IMR-90 (cell line): Measurements from ENCODE around the gene TEK.

ENCODE experiments used
- BHLHE40 ChIP-seq: fragments of 150-350 bp; IDR thresholded peaks from 2 replicates; pipeline ENCODE4 v1.6.1; 2016; ENCODE audit warnings: mild to moderate bottlenecking, low read depth, low read length
- CEBPB ChIP-seq: IDR thresholded peaks from 2 replicates; pipeline ENCODE4 v1.6.1; 2012; ENCODE audit warnings: low read depth, low read length, improper control_type of control experiment
- CHD1 ChIP-seq: IDR thresholded peaks from 2 replicates; pipeline ENCODE4 v1.6.1; 2012; ENCODE audit warnings: low read depth, low read length, improper control_type of control experiment
- CTCF ChIP-seq: conservative IDR thresholded peaks from 2 replicates; pipeline ENCODE4 v1.5.1; 2012; ENCODE audit warnings: mild to moderate bottlenecking, low read depth, low read length, improper control_type of control experiment
- ELK1 ChIP-seq: fragments of 150-350 bp; IDR thresholded peaks from 2 replicates; pipeline ENCODE4 v1.6.1; 2016; ENCODE audit warnings: low read depth, mild to moderate bottlenecking, low read length, moderate library complexity, borderline replicate concordance
- FOS ChIP-seq: fragments of 150-350 bp; IDR thresholded peaks from 2 replicates; pipeline ENCODE4 v1.6.1; 2016; ENCODE audit warnings: low read depth, low read length
- MAFK ChIP-seq: IDR thresholded peaks from 2 replicates; pipeline ENCODE4 v1.6.1; 2012; ENCODE audit warnings: low read depth, low read length, improper control_type of control experiment
- MAZ ChIP-seq: IDR thresholded peaks from 2 replicates; pipeline ENCODE4 v1.6.1; 2012; ENCODE audit warnings: low read depth, mild to moderate bottlenecking, low read length, improper control_type of control experiment, moderate library complexity, borderline replicate concordance
- POLR2A ChIP-seq: IDR thresholded peaks from 2 replicates; pipeline ENCODE4 v1.6.1; 2012; ENCODE audit warnings: mild to moderate bottlenecking, low read depth, low read length
- RAD21 ChIP-seq: IDR thresholded peaks from 2 replicates; pipeline ENCODE4 v1.6.1; 2012; ENCODE audit warnings: low read length, improper control_type of control experiment
- RCOR1 ChIP-seq: IDR thresholded peaks from 2 replicates; pipeline ENCODE4 v1.6.1; 2012; ENCODE audit warnings: mild to moderate bottlenecking, low read length, improper control_type of control experiment; ENCODE audit not compliant: insufficient replicate concordance
- RFX5 ChIP-seq: IDR thresholded peaks from 2 replicates; pipeline ENCODE4 v1.8.0; 2012; ENCODE audit warnings: low read depth, mild to moderate bottlenecking, low read length, moderate library complexity
- SMC3 ChIP-seq: fragments of 150-350 bp; IDR thresholded peaks from 2 replicates; pipeline ENCODE4 v1.6.1; 2016; ENCODE audit warnings: low read depth, mild to moderate bottlenecking, antibody characterized with exemption, low read length, moderate library complexity
- USF2 ChIP-seq: fragments of 150-350 bp; IDR thresholded peaks from 2 replicates; pipeline ENCODE4 v1.6.1; 2017; ENCODE audit warnings: mild to moderate bottlenecking, antibody characterized with exemption, low read length, low read depth

- TF ChIP-seq CTCF (no peak), POLR2A (no peak), ELK1 (no peak), CHD1 (no peak), FOS (no peak), USF2 (no peak), SMC3 (no peak), RAD21 (no peak), CEBPB (no peak), MAZ (no peak), RFX5 (no peak), BHLHE40 (no peak), MAFK (no peak), RCOR1 (no peak)
These were observed 139.7 kb downstream of the TEK start for GRCh38 chr9:27248702-27249101.
